Stimulated activated naive B cell treated with anti-CD40 and anti-IgM and Interleukin-4, amounts not matched to agents 10 μg/mL and 1 μg/mL and 100 μg/mL, for 72 hours (primary cell): ENCODE data around the gene DUSP15.

Experiments used
- ATAC-seq, 2 donors: fragments of 150-1000 bp; cut with Tn5 transposase; replicated peaks; 2 replicates each; pipeline ENCODE4 v1.10.0; 2021; ENCODE audit warnings: moderate library complexity in 1 of 2
- DNase-seq: peaks from one replicate; pipeline ENCODE4 v3.0.0; 2021
- H3K27ac Mint-ChIP-seq: one replicate; pipeline ENCODE4 v1.8.0; 2022; ENCODE audit warnings: mild to moderate bottlenecking, mixed read lengths
- H3K27me3 Mint-ChIP-seq, 2 donors: one replicate each; pipeline ENCODE4 v1.8.0; 2022; ENCODE audit warnings: mixed read lengths in 2 of 2
- H3K36me3 Mint-ChIP-seq, 2 donors: one replicate each; pipeline ENCODE4 v1.8.0; 2022; ENCODE audit warnings: mixed read lengths in 2 of 2, mild to moderate bottlenecking in 1 of 2
- H3K4me1 Mint-ChIP-seq, 2 donors: one replicate each; pipeline ENCODE4 v1.8.0; 2022; ENCODE audit warnings: mixed read lengths in 2 of 2, mild to moderate bottlenecking in 1 of 2
- H3K4me3 Mint-ChIP-seq, 2 donors: one replicate each; pipeline ENCODE4 v1.8.0; 2022; ENCODE audit warnings: mild to moderate bottlenecking in 2 of 2, mixed read lengths in 2 of 2, moderate library complexity in 1 of 2
- H3K9me3 Mint-ChIP-seq, 2 donors: one replicate each; pipeline ENCODE4 v1.8.0; 2022; ENCODE audit warnings: mixed read lengths in 2 of 2, mild to moderate bottlenecking in 1 of 2

The DUSP15 gene

DNA sequence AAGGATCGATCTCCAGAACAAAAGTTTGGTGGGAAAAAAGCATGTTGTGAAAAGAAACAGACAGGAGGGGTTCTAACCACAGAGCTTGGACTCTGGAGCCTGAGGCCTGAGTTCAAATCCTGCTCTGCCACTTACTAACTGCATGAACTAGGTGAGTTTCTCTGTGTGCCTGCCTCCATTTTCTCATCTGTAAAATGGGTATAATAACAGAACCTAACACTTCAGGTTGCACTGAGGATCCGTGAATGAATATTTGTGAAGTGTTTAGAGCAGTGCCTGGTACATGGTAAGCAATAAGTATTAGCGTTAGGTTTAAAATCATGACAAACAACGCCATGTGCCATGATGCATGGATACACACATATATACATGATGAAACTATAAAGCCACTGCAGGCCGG lies 36.7 kb upstream of the DUSP15 start:
- peaks cover 0 to 5% of the 10 kb centered on the region in 2 donors for H3K27me3 Mint-ChIP-seq
- DNase-seq (no peak), ATAC-seq (no peak)
- H3K36me3 Mint-ChIP-seq: peaks cover 0 to 2% of the 10 kb centered on the region in 2 donors
- H3K9me3 Mint-ChIP-seq: no peaks in the 10 kb centered on the region
- H3K4me1 Mint-ChIP-seq: peaks cover 0 to 3% of the 10 kb centered on the region in 2 donors
- no peak overlapping the region for H3K27ac Mint-ChIP-seq
- H3K4me3 Mint-ChIP-seq: no peak overlapping the region

GRCh38 chr20:31906001-31906400 lies 35.7 kb upstream of the DUSP15 start:
- Mint-ChIP-seq H3K27ac (no peak overlapping the region), H3K9me3 (no peaks in the 10 kb centered on the region), H3K4me3 (no peak overlapping the region), H3K4me1 (peaks cover 0 to 3% of the 10 kb centered on the region in 2 donors), H3K36me3 (peaks cover 0 to 2% of the 10 kb centered on the region in 2 donors), H3K27me3 (peaks cover 0 to 5% of the 10 kb centered on the region in 2 donors)
- DNase-seq (no peak), ATAC-seq (no peak)

GRCh38 chr20:31903627-31904386 lies 33.5 kb upstream of the DUSP15 start:
- DNase-seq: no peak
- ATAC-seq: peak; percentile 27 to 61
- H3K27me3 Mint-ChIP-seq: peaks cover 0 to 3% of the 10 kb centered on the region in 2 donors
- H3K4me3 Mint-ChIP-seq: no peak overlapping the region
- peaks cover 0 to 3% of the 10 kb centered on the region in 2 donors for H3K4me1 Mint-ChIP-seq
- H3K36me3 Mint-ChIP-seq: peaks cover 0 to 5% of the 10 kb centered on the region in 2 donors
- no peak overlapping the region for H3K27ac Mint-ChIP-seq
- no peaks in the 10 kb centered on the region for H3K9me3 Mint-ChIP-seq

- Mint-ChIP-seq H3K9me3 (no peaks in the 10 kb centered on the region), H3K36me3 (peaks cover 0 to 3% of the 10 kb centered on the region in 2 donors), H3K27ac (no peak overlapping the region), H3K27me3 (no peaks in the 10 kb centered on the region), H3K4me1 (peaks cover 2 to 11% of the 10 kb centered on the region in 2 donors), H3K4me3 (no peak overlapping the region)
- DNase-seq: no peak
- ATAC-seq: no peak
These were observed 31.3 kb upstream of the DUSP15 start for GRCh38 chr20:31901615-31902014.

GRCh38 chr20:31897541-31897940 lies 27.2 kb upstream of the DUSP15 start:
- Mint-ChIP-seq H3K4me3 (no peak overlapping the region), H3K27me3 (no peaks in the 10 kb centered on the region), H3K36me3 (peaks cover 0 to 3% of the 10 kb centered on the region in 2 donors), H3K9me3 (no peaks in the 10 kb centered on the region), H3K4me1 (peaks cover 6 to 31% of the 10 kb centered on the region in 2 donors), H3K27ac (peak overlapping the region; percentile 80)
- DNase-seq (no peak), ATAC-seq (no peak)

DNA sequence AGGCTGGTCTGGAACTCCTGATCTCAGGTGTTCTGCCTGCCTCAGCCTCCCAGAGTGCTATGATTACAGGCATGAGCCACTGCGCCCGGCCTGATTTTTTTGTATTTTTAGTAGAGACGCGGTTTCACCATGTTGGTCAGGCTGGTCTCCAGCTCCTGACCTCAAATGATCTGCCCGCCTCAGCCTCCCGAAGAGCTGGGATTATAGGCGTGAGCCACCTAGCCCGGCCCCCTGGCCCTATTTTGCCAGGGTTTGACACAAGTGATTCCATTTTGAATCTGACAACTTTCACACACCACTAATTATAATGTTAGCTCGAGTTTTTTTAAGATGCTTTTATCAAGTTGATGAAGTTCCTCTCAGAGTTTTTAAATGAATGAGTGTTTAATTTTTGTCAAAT lies 25.7 kb upstream of the DUSP15 start:
- no peaks in the 10 kb centered on the region for H3K27me3 Mint-ChIP-seq

DNA sequence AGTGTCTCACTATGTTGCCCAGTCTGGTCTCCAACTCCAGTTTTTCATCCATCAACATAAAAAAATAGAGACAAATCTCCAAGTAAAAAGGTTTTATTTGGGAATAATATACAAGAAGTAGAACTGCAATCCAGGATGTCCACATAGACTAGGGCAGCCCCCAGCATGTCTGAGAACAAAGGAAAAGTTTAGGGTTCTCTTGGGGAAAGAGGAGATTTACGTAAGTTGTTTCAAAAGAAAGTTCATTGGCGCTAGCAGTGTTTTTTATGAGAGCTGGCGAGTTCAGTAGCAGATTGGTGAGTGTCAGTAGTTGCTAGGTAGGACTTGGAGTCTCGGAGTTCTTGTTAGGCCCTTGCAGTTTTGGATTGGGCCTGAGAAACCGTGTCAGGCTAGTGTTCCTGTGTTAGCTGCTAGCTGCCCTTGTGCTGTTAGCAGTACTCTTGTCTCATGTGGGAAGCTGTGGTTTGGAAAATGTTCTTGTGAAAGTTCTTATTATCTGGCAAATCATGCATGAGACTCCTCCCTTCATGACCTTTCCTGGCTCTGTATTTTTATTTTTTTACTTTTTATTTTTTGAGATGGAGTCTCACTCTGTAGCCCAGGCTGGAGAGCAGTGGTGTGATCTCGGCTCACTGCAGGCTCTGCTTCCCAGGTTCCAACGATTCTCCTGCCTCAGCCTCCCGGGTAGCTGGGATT lies 24.8 kb upstream of the DUSP15 start:
- H3K9me3 Mint-ChIP-seq: no peaks in the 10 kb centered on the region
- H3K27ac Mint-ChIP-seq: peak overlapping the region; percentile 90
- H3K36me3 Mint-ChIP-seq: no peaks in the 10 kb centered on the region
- peak overlapping the region; percentile 37 to 53 for H3K4me3 Mint-ChIP-seq
- no peaks in the 10 kb centered on the region for H3K27me3 Mint-ChIP-seq
- DNase-seq: peak; percentile 81
- H3K4me1 Mint-ChIP-seq: peaks cover 6 to 33% of the 10 kb centered on the region in 2 donors
- peak; percentile 100 for ATAC-seq

More for the DNA sequence above, 25.7 kb upstream of the DUSP15 start:
- Mint-ChIP-seq H3K4me3 (no peak overlapping the region), H3K27ac (peak overlapping the region; percentile 82), H3K4me1 (peaks cover 6 to 31% of the 10 kb centered on the region in 2 donors), H3K9me3 (no peaks in the 10 kb centered on the region), H3K36me3 (peaks cover 0 to 3% of the 10 kb centered on the region in 2 donors)
- ATAC-seq (no peak), DNase-seq (no peak)

- no peak for DNase-seq
- Mint-ChIP-seq H3K27ac (no peak overlapping the region), H3K4me3 (no peak overlapping the region), H3K27me3 (no peaks in the 10 kb centered on the region), H3K4me1 (peaks cover 3 to 17% of the 10 kb centered on the region in 2 donors), H3K9me3 (no peaks in the 10 kb centered on the region), H3K36me3 (no peaks in the 10 kb centered on the region)
- no peak for ATAC-seq
These were observed 20.3 kb upstream of the DUSP15 start for GRCh38 chr20:31890646-31891045.

GRCh38 chr20:31883829-31884228 lies 13.5 kb upstream of the DUSP15 start:
- ATAC-seq (no peak), DNase-seq (no peak)
- no peaks in the 10 kb centered on the region for H3K27me3 Mint-ChIP-seq
- H3K9me3 Mint-ChIP-seq: no peaks in the 10 kb centered on the region
- no peak overlapping the region for H3K27ac Mint-ChIP-seq
- H3K36me3 Mint-ChIP-seq: no peaks in the 10 kb centered on the region
- peaks cover 5 to 22% of the 10 kb centered on the region in 2 donors for H3K4me1 Mint-ChIP-seq
- H3K4me3 Mint-ChIP-seq: no peak overlapping the region

GRCh38 chr20:31881945-31882344 lies 11.6 kb upstream of the DUSP15 start:
- Mint-ChIP-seq H3K4me3 (no peak overlapping the region), H3K4me1 (peaks cover 5 to 23% of the 10 kb centered on the region in 2 donors), H3K36me3 (no peaks in the 10 kb centered on the region), H3K27me3 (no peaks in the 10 kb centered on the region), H3K27ac (no peak overlapping the region), H3K9me3 (no peaks in the 10 kb centered on the region)
- ATAC-seq (no peak), DNase-seq (no peak)

- Mint-ChIP-seq H3K4me1 (peaks cover 5 to 23% of the 10 kb centered on the region in 2 donors), H3K27me3 (no peaks in the 10 kb centered on the region)
These were observed 9.0 kb upstream of the DUSP15 start for GRCh38 chr20:31879143-31879987.

GRCh38 chr20:31877684-31878083 lies 7.4 kb upstream of the DUSP15 start:
- no peaks in the 10 kb centered on the region for H3K36me3 Mint-ChIP-seq
- H3K27me3 Mint-ChIP-seq: peaks cover 0 to 2% of the 10 kb centered on the region in 2 donors
- H3K4me1 Mint-ChIP-seq: peaks cover 5 to 23% of the 10 kb centered on the region in 2 donors
- H3K9me3 Mint-ChIP-seq: no peaks in the 10 kb centered on the region
- H3K27ac Mint-ChIP-seq: no peak overlapping the region
- no peak for DNase-seq
- H3K4me3 Mint-ChIP-seq: no peak overlapping the region
- no peak for ATAC-seq

More at GRCh38 chr20:31879143-31879987, 9.0 kb upstream of the DUSP15 start:
- Mint-ChIP-seq H3K4me3 (peak overlapping the region; percentile 96 to 97), H3K9me3 (no peaks in the 10 kb centered on the region), H3K36me3 (no peaks in the 10 kb centered on the region), H3K27ac (peak overlapping the region; percentile 98)
- ATAC-seq (peak; percentile 96 to 98), DNase-seq (peak; percentile 91)

- no peak overlapping the region for H3K27ac Mint-ChIP-seq
- H3K4me3 Mint-ChIP-seq: no peak overlapping the region
- peaks cover 9 to 27% of the 10 kb centered on the region in 2 donors for H3K4me1 Mint-ChIP-seq
- DNase-seq (no peak), ATAC-seq (no peak)
- H3K27me3 Mint-ChIP-seq: peaks cover 7 to 18% of the 10 kb centered on the region in 2 donors
- H3K9me3 Mint-ChIP-seq: no peaks in the 10 kb centered on the region
- H3K36me3 Mint-ChIP-seq: no peaks in the 10 kb centered on the region
These were observed 5.3 kb upstream of the DUSP15 start for GRCh38 chr20:31875671-31876070.

DNA sequence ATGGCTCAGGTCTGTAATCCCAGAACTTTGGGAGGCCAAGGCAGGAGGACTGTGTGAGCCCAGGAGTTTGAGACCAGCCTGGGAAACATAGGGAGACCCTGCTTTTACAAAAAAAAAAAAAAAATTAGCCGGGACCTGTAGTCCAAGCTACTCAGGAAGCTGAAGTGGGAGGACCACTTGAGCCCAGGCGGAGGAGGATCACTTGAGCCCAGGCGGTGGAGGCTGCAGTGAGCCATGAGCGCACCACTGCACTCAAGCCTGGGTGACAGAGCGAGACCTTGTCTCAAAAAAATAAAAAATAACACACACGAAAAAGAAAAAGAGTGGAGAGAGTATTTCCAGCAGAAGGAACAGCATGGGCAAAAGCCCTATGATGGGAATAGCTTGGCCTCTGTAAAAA lies 2.1 kb upstream of the DUSP15 start:
- DNase-seq: no peak
- Mint-ChIP-seq H3K27me3 (peaks cover 22 to 34% of the 10 kb centered on the region in 2 donors), H3K27ac (no peak overlapping the region), H3K9me3 (no peaks in the 10 kb centered on the region), H3K4me1 (peaks cover 22 to 33% of the 10 kb centered on the region in 2 donors), H3K36me3 (peaks cover 3 to 4% of the 10 kb centered on the region in 2 donors), H3K4me3 (no peak overlapping the region)
- no peak for ATAC-seq
